ENCODE measurements around the gene MDFIC2. TPM values are rescaled to one million over a fixed set of nuclear protein-coding genes. Genes with fewer than 3 reads are reported as not detected.
"Not testable (repeated sequence)": the region's sequence is repeated elsewhere in the genome, so short reads cannot be mapped to it uniquely, and the experiment has no call there.

Gene MDFIC2
- total RNA-seq (2014; rRNA removed; shearing (Covaris generic)) = not detected in 2 replicates
- polyA plus RNA-seq (2014; cell fraction: nucleus; rRNA removed) = not detected in 2 replicates

- no peak for DNase-seq (ENCODE audit: extremely low read depth, low read depth)
These were observed at the start of gene MDFIC2 for GRCh38 chr3:70312336-70312735. TSS of gene MDFIC2 (minus strand) at chr3:70312638. CDS start at chr3:70311973, 665 bp downstream.

- DNase-seq (ENCODE audit: extremely low read depth, low read depth) = no peak
These were observed 48.7 kb upstream of the MDFIC2 start for GRCh38 chr3:70360979-70361760.

DNA sequence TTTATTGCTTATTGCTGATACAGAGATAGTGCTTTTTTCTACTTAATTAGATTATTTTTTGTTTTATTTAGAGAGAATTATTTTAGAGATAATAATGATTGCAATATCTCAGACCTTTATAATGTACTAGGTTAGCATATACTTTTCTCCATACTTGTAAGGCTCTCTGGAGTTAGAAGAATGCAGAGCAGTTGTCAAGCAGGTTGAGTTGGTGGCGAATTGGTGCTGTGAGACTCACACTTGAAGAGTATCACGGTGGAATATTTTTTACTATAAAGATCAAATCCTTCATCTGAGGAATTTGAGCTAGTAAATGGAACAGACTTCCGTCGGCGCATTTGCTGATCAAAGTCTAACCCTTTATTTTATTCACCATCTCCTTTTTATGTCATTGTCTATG is 47.3 kb upstream of the MDFIC2 start:
- DNase-seq (ENCODE audit: extremely low read depth, low read depth) = no peak

- DNase-seq (ENCODE audit: extremely low read depth, low read depth) = peak; percentile 26
These were observed 46.6 kb upstream of the MDFIC2 start for GRCh38 chr3:70358978-70359580.

GRCh38 chr3:70352215-70352614 is 39.8 kb upstream of the MDFIC2 start:
- DNase-seq (ENCODE audit: extremely low read depth, low read depth) = no peak

DNA sequence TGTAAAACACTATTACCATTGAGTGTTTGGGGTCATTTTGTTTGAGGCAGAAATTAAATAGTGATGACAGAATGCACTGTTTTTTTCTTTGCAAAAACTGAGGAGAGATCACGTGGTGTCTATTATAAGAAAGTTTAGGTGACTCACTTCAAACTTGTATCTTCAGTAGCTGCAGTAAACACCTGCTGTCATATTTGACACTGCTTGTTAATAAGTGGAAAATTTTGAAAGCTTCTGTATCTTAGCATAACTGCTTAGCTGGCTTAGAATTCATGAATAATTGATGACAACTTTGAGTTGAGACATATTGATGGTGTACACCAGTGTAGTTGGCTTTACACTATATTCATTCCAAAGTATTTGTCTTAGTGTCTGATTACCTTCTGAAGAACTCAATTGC is 29.7 kb upstream of the MDFIC2 start:
- no peak for DNase-seq (ENCODE audit: extremely low read depth, low read depth)

GRCh38 chr3:70336885-70337284 is 24.4 kb upstream of the MDFIC2 start:
- not testable (repeated sequence) for DNase-seq (ENCODE audit: extremely low read depth, low read depth)

DNA sequence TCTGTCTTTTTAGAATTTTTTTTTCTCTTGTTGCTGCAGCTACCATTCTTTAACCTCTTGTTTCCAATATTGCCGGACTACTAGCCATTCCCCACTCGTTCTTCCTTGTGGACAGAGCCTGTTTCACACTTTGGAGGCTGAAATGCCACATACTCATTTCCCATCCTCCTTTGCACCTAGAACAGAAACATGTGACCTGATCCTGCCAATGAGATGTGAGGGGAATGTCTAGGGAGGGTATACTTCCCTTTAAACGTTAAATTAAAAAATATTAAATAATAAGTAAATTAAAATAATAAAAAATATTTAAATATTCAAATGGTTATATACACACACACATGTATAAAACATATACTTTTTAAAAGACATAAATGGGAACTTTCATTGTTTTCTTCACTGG is 20.6 kb upstream of the MDFIC2 start:
- no peak for DNase-seq (ENCODE audit: extremely low read depth, low read depth)

DNA sequence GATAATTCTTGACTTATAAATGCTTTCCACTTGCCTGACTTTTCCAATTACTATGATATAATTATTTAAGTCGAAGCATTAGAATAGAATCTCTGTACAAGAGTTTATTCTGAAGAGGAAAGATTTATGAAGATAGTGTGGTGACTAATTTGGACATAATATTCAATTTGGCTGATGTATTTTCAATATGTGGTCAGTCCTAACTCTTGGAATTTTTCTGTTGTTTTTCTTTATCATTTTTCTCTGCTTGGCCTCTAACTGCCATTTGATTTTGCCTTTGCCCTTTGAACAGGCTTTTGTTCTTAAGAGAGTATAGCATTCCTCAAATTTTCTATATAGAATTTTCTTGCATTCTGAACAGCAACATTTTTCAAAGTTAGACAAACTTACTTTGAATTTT is 2.6 kb upstream of the MDFIC2 start:
- DNase-seq (ENCODE audit: extremely low read depth, low read depth) = no peak

DNA sequence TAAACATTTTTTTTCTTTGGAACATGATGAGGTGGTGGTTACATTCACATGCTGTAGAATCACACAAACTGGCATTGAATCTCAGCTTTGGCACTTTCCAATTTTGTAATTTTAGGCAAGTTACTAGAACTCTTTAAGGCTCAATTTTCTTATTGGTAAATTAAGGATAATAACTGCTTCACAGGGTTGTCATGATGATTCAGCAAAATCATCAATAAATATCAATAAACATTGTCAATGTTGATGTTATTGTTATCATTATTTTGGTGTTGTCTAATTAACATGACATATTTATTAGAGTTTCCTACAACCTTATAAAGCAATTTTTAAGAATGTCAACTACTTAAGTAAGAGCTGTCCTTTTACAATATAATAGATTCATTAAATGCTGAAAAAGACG is 1.6 kb downstream of the MDFIC2 start:
- DNase-seq (ENCODE audit: extremely low read depth, low read depth) = no peak

- no peak for DNase-seq (ENCODE audit: extremely low read depth, low read depth)
These were observed 2.8 kb downstream of the MDFIC2 start for GRCh38 chr3:70309591-70309990.

DNA sequence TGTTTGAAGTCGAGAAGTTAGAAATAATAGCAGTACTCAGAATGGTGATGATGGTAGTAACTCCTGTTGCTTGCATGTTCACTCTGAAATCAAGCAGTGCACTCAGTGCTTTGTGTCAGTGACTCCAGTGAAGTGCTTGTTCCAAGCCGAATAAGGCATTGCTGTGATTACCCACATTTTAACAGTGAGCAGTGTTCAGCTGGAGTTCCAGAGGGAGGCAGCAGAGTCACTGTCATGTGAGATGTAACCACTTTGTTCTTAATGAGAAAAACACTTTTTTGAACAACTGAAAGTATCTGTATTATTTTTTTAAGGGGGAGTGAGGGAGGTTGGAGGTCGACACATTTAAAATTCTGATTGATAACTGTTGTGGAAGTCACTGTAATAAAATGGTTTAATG is 3.7 kb downstream of the MDFIC2 start:
- no peak for DNase-seq (ENCODE audit: extremely low read depth, low read depth)

- no peak for DNase-seq (ENCODE audit: extremely low read depth, low read depth)
These were observed 5.7 kb downstream of the MDFIC2 start for GRCh38 chr3:70306736-70307135.

DNA sequence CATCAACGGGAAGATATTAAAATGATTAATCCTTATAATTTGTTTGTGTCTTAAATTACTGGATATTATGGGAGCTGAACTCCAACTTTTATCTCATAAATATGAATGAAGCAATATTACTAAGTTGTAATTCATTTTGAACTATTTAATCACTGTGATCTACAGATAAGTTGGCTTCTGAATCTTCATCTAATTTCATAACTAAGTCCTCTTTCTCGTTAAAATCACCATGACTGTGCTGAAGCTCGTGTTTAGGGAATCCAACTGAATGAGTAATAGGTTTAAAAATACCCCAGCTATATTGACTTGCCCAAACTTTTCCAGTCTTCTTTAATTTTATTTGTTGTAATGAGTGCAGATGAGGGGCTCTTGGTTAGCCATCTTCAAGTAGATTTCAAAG is 14.1 kb downstream of the MDFIC2 start:
- DNase-seq (ENCODE audit: extremely low read depth, low read depth) = no peak

- no peak for DNase-seq (ENCODE audit: extremely low read depth, low read depth)
These were observed 21.3 kb downstream of the MDFIC2 start for GRCh38 chr3:70291097-70291482.

- DNase-seq (ENCODE audit: extremely low read depth, low read depth) = not testable (repeated sequence)
These were observed 21.9 kb downstream of the MDFIC2 start for GRCh38 chr3:70290431-70291096.

DNA sequence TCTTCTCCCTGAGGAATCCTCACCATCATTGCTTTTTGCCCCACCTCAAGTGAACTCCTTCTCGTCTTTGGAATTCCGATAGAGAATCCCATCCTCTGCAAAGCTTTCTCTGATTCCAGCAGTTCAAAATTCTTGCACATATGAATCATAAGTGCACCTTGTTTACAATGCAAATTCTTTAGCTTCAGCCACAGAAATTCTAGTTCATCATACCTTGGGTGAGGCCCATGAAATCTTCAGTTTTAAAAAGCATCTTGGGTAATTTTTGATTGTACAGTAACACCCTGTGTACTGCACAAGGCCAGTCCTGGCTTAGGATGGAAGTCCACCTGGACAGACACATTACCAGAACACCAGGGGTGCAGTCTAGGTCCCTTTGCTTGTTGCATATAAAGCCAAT is 30.8 kb downstream of the MDFIC2 start:
- no peak for DNase-seq (ENCODE audit: extremely low read depth, low read depth)

DNA sequence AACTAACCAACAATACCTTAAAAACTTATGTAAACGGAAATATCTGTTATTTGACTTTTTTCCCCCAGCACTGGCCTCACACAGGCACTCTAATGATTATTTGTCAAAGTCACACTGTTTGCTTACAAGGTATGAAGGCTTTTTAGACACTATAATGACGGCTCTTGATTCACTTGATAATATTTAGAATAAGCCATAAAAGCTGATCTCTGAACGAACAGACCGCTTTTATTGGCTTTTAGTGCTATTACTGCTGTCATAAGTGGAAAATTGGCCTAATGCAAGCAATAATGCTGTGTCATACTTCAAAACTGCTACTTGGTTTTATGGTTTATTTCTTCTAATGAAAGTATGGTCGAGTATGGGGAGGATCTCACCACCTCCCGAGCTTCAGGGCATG is 35.1 kb downstream of the MDFIC2 start:
- DNase-seq (ENCODE audit: extremely low read depth, low read depth) = no peak

DNA sequence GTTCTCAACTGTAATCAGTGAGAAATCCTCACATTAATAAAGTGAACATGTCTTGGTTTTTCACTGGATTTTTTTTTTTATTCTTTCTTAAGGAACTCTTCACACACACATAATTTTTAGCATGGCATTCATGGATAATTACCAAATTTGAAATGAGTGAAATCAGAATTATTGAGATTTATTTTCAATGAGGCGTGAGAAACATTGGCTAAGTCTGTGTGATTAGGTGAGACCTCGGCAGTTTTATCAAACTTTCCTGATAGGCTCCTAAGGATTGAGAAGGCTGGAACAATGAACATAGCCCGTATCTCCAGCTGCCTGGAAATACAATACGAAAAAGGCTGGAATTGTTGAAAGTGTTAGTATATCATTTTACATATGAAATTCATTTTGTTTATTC is 35.5 kb downstream of the MDFIC2 start:
- DNase-seq (ENCODE audit: extremely low read depth, low read depth) = no peak

GRCh38 chr3:70273492-70273891 is 38.9 kb downstream of the MDFIC2 start:
- no peak for DNase-seq (ENCODE audit: extremely low read depth, low read depth)

DNA sequence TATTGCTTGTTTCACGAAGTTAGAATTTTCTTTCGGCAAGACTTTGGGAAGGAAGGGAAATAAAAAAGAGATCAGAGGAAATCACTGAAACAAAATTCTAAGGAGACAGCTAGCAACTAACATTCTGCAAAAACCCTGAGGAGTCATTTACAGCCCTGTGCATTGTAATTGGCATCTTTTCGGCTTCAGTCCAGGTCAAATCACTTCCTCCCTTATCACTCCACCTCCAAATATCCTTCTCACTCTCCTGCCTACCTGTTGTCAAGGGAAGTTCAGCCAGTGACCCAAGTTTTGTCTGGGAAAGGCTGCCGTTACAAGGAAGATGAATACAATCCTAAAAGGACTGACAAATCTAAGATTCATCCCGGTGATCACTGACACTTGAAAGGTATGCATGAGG is 39.6 kb downstream of the MDFIC2 start:
- DNase-seq (ENCODE audit: extremely low read depth, low read depth) = no peak

Data from NCI-H460 (cell line).